Measurements from ENCODE around the gene SUFU.

- TF ChIP-seq ATF3 (IDR thresholded peaks at IDR 0.05) (no peak), FOXA1 (IDR thresholded peaks at IDR 0.05) (no peak), MAX (IDR thresholded peaks at IDR 0.05) (no peak), YY1 (IDR thresholded peaks at IDR 0.05) (no peak), GABPA (IDR thresholded peaks at IDR 0.05 in 1 of 2, conservative IDR thresholded peaks at IDR 0.05 in 1 of 2) (no peak), ZBTB33 (IDR thresholded peaks at IDR 0.05) (no peak), RAD21 (IDR thresholded peaks at IDR 0.05) (no peak), JUND (IDR thresholded peaks at IDR 0.05) (no peak), RXRA (IDR thresholded peaks at IDR 0.05) (no peak), REST (IDR thresholded peaks at IDR 0.05) (no peak), TAF1 (conservative IDR thresholded peaks at IDR 0.05) (no peak), EGR1 (IDR thresholded peaks at IDR 0.05; ENCODE audit: low read depth in 2 of 2) (no peak), HNF4G (IDR thresholded peaks at IDR 0.05) (no peak)
- TF ChIP-seq, protein P1, sequence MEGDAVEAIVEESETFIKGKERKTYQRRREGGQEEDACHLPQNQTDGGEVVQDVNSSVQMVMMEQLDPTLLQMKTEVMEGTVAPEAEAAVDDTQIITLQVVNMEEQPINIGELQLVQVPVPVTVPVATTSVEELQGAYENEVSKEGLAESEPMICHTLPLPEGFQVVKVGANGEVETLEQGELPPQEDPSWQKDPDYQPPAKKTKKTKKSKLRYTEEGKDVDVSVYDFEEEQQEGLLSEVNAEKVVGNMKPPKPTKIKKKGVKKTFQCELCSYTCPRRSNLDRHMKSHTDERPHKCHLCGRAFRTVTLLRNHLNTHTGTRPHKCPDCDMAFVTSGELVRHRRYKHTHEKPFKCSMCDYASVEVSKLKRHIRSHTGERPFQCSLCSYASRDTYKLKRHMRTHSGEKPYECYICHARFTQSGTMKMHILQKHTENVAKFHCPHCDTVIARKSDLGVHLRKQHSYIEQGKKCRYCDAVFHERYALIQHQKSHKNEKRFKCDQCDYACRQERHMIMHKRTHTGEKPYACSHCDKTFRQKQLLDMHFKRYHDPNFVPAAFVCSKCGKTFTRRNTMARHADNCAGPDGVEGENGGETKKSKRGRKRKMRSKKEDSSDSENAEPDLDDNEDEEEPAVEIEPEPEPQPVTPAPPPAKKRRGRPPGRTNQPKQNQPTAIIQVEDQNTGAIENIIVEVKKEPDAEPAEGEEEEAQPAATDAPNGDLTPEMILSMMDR (IDR thresholded peaks at IDR 0.05; ENCODE audit: low read depth, low read length, missing input control): no peak
Observed at GRCh38 chr10:102620591-102621442, 117.0 kb downstream of the SUFU start.
